D721Med (cell line): ENCODE measurements around the gene ATP6V1C2.

ENCODE experiments used
- DNase-seq: peaks from one replicate; pipeline ENCODE4 v3.0.0; 2011; ENCODE audit warnings: low spot score; ENCODE audit not compliant: insufficient read length
- FAIRE-seq: peaks from 2 replicates; lab custom pipeline; 2011; peaks lifted over from hg19 to GRCh38; lab: Jason Lieb, UNC
- CTCF ChIP-seq: IDR thresholded peaks from 2 replicates; pipeline ENCODE4 v1.5.1; 2012; ENCODE audit warnings: mild to moderate bottlenecking, control low read depth; ENCODE audit not compliant: insufficient read depth; ENCODE audit errors: missing control alignments

ATP6V1C2 gene

GRCh38 chr2:10820978-10821695, 99.7 kb downstream of the ATP6V1C2 start:
- no peak for TF ChIP-seq CTCF
- no peak for FAIRE-seq
- DNase-seq, result no peak

GRCh38 chr2:10824191-10824590, 102.8 kb downstream of the ATP6V1C2 start:
- DNase-seq (no peak), FAIRE-seq (no peak)
- TF ChIP-seq CTCF, result no peak

- FAIRE-seq (no peak), DNase-seq (no peak)
- no peak for TF ChIP-seq CTCF
Measured at GRCh38 chr2:10826026-10826425, 104.6 kb downstream of the ATP6V1C2 start.

GRCh38 chr2:10826625-10827024, 105.2 kb downstream of the ATP6V1C2 start:
- TF ChIP-seq CTCF, result no peak
- no peak for FAIRE-seq
- DNase-seq, result no peak

- FAIRE-seq, result no peak
- TF ChIP-seq CTCF, result no peak
- DNase-seq, result no peak
Measured at GRCh38 chr2:10828346-10828745, 106.9 kb downstream of the ATP6V1C2 start.

- DNase-seq, result no peak
- FAIRE-seq, result no peak
- TF ChIP-seq CTCF, result no peak
Measured at GRCh38 chr2:10829299-10829698, 107.9 kb downstream of the ATP6V1C2 start.

- no peak for TF ChIP-seq CTCF
- FAIRE-seq (no peak), DNase-seq (no peak)
Measured at GRCh38 chr2:10830203-10830602, 108.8 kb downstream of the ATP6V1C2 start.
